ENCODE measurements around the gene LARGE2. TPM values are rescaled to one million over a fixed set of nuclear protein-coding genes. Genes with fewer than 3 reads are reported as not detected.

LARGE2 gene
- total and polyA plus RNA-seq, 2 of the 13 experiments (the other 11 are each of a cell fraction or from before 2014, with no cell fraction given): 8.5 to 21.6 TPM

GRCh38 chr11:45931739-45932138, 9.3 kb downstream of the LARGE2 start:
- H3K9me3 ChIP-seq (ENCODE audit: low read length): no peaks in the 10 kb centered on the region
- peaks cover 29% of the 10 kb centered on the region for H3K4me1 ChIP-seq (ENCODE audit: insufficient read depth, low read length)
- DNase-seq (ENCODE audit: low spot score) (no peak), FAIRE-seq (no peak), ATAC-seq (no peak)
- H3K4me3 ChIP-seq (replicated peaks in 1 of 3; ENCODE audit: insufficient read depth in 1 of 3, low read depth in 2 of 3, low read length in 3 of 3): no peak overlapping the region
- H2AFZ ChIP-seq (ENCODE audit: low read length): no peak overlapping the region
- peaks cover 6 to 28% of the 10 kb centered on the region in 2 experiments; a peak in 4 of 5 replicates for H3K36me3 ChIP-seq (replicated peaks in 1 of 2; ENCODE audit: control insufficient read depth in 1 of 2, insufficient read depth in 2 of 2, low read length in 2 of 2)
- no peaks in the 10 kb centered on the region for H3K79me2 ChIP-seq (ENCODE audit: insufficient read depth, low read length)
- WGBS (ENCODE audit: low lambda C conversion rate): 75% methylated on average over 5 of the region's 10 CpGs
- no TSS peak for BruUV-seq (replicated peaks)
- intact Hi-C loops (cut with micrococcal nuclease; ENCODE audit: unreplicated experiment) (no loop called here), in situ Hi-C loops (cut with HindIII; ENCODE audit: extremely low pct_ligation_motif_present, low pct_unique_long_range_greater_than_20kb) (no loop called here)
- ChIA-PET POLR2A (interaction anchor here (1.8 kb wide), 1 partner anchor 10 kb away, joined by 5 read pairs; the partner anchor contains the start of gene LARGE2), CTCF (ENCODE audit: low intra/inter-chr PET ratio, low total read pairs) (no interaction called here)
- no peaks in the 10 kb centered on the region for H3K27me3 ChIP-seq (ENCODE audit: control insufficient read depth in 1 of 2, insufficient read depth in 2 of 2, low read length in 2 of 2)
- no peak overlapping the region for H3K4me2 ChIP-seq (ENCODE audit: low read depth, low read length)
- no peaks in the 10 kb centered on the region for H4K20me1 ChIP-seq (ENCODE audit: insufficient read depth, low read length)
- no peak overlapping the region for H3K9ac ChIP-seq (ENCODE audit: insufficient read depth, low read depth, low read length)
- TF ChIP-seq ZNF646 (CRISPR knock-in tag; IDR thresholded peaks at IDR 0.05) (no peak), ZSCAN20 (CRISPR knock-in tag; IDR thresholded peaks at IDR 0.05; ENCODE audit: borderline replicate concordance) (no peak), BCL3 (CRISPR knock-in tag; IDR thresholded peaks at IDR 0.05) (no peak), ZBTB38 (CRISPR knock-in tag; IDR thresholded peaks at IDR 0.05) (no peak), ZNF562 (CRISPR knock-in tag; IDR thresholded peaks at IDR 0.05; ENCODE audit: borderline replicate concordance) (no peak), ZFP36 (IDR thresholded peaks at IDR 0.05; ENCODE audit: borderline replicate concordance, low read depth, low read length, partially characterized antibody) (no peak), MTA1 (CRISPR knock-in tag; IDR thresholded peaks at IDR 0.05; ENCODE audit: borderline replicate concordance) (no peak), ATF1 (CRISPR knock-in tag; IDR thresholded peaks at IDR 0.05) (no peak), RXRA (CRISPR knock-in tag; IDR thresholded peaks at IDR 0.05) (no peak), ZNF710 (CRISPR knock-in tag; IDR thresholded peaks at IDR 0.05; ENCODE audit: borderline replicate concordance) (no peak), SALL1 (CRISPR knock-in tag; IDR thresholded peaks at IDR 0.05) (no peak), DPF2 (CRISPR knock-in tag; IDR thresholded peaks at IDR 0.05; ENCODE audit: borderline replicate concordance, low read depth) (no peak), ZNF670 (CRISPR knock-in tag; IDR thresholded peaks at IDR 0.05; ENCODE audit: borderline replicate concordance) (no peak), RBM22 (optimal IDR thresholded peaks at IDR 0.05; ENCODE audit: low read length) (no peak), ZNF33A (CRISPR knock-in tag; IDR thresholded peaks at IDR 0.05; ENCODE audit: borderline replicate concordance) (no peak), ZNF282 (IDR thresholded peaks at IDR 0.05; ENCODE audit: partially characterized antibody) (no peak)
- H3K27ac ChIP-seq (ENCODE audit: extremely low read length, insufficient read depth, low read length): no peak overlapping the region

Data from HepG2 (cell line).